Loucy (cell line): ENCODE results near the gene CRADD.

ENCODE experiments used
- CTCF ChIP-seq: fragments of 200-600 bp; sonication (generic); conservative IDR thresholded peaks from 2 replicates; pipeline ENCODE4 v1.5.1; 2014; ENCODE audit warnings: mild to moderate bottlenecking, antibody characterized with exemption, low read length
- EZH2phosphoT487 ChIP-seq: fragments of 200-600 bp; IDR thresholded peaks from 2 replicates; pipeline ENCODE4 v1.6.1; 2018; ENCODE audit warnings: antibody characterized with exemption, mild to moderate bottlenecking, moderate library complexity, borderline replicate concordance

GRCh38 chr12:93938317-93938716 is 261.1 kb downstream of the CRADD start:
- TF ChIP-seq CTCF = no peak
- no peak for TF ChIP-seq EZH2phosphoT487
